NT2/D1 (cell line): ENCODE measurements around the gene FOXS1.

Experiments
- YY1 ChIP-seq: IDR thresholded peaks from 2 replicates; pipeline ENCODE4 v1.6.1; 2011; ENCODE audit not compliant: insufficient read length, insufficient read depth
- ZNF274 ChIP-seq: IDR thresholded peaks from 2 replicates; pipeline ENCODE4 v1.6.1; 2011; ENCODE audit warnings: mild to moderate bottlenecking, low read depth, low read length

- TF ChIP-seq ZNF274 (no peak), YY1 (no peak)
Observed at GRCh38 chr20:31833130-31833930, 12.1 kb downstream of the FOXS1 start.
